Calu3 (cell line): ENCODE data around the gene TUNAR. TPM values are rescaled to one million over a fixed set of nuclear protein-coding genes. Genes with fewer than 3 reads are reported as not detected.

Source experiments
- BruUV-seq: library from RNA; stranded (reverse); fragments of 400-500 nt; replicated peaks from 2 replicates; lab custom pipeline; 2021; lab: Mats Ljungman, UMichigan
- CTCF ChIA-PET: fragments of 300-600 bp; sonication (Branson Sonifier 250); formaldehyde crosslinking; loops from one replicate; lab custom pipeline; 2022; ENCODE audit warnings: antibody characterized with exemption; lab: Charles Lee
- DNase-seq: peaks from one replicate; pipeline ENCODE4 v3.0.0; 2022
- H3K27ac Mint-ChIP-seq: one replicate; pipeline ENCODE4 v1.8.0; 2022; ENCODE audit warnings: mixed read lengths; ENCODE audit not compliant: unreplicated experiment
- H3K27me3 Mint-ChIP-seq: one replicate; pipeline ENCODE4 v1.8.0; 2022; ENCODE audit warnings: mixed read lengths; ENCODE audit not compliant: unreplicated experiment
- H3K36me3 Mint-ChIP-seq: one replicate; pipeline ENCODE4 v1.8.0; 2022; ENCODE audit warnings: mild to moderate bottlenecking, moderate library complexity, mixed read lengths; ENCODE audit not compliant: insufficient read depth, unreplicated experiment
- H3K4me1 Mint-ChIP-seq: one replicate; pipeline ENCODE4 v1.8.0; 2022; ENCODE audit warnings: mild to moderate bottlenecking, low read depth, mixed read lengths; ENCODE audit not compliant: unreplicated experiment
- H3K4me3 Mint-ChIP-seq: one replicate; pipeline ENCODE4 v1.8.0; 2022; ENCODE audit warnings: mild to moderate bottlenecking, low read depth, moderate library complexity, mixed read lengths; ENCODE audit not compliant: unreplicated experiment
- H3K9me3 Mint-ChIP-seq: one replicate; pipeline ENCODE4 v1.8.0; 2022; ENCODE audit warnings: low read depth, mixed read lengths; ENCODE audit not compliant: unreplicated experiment
- CTCF ChIP-seq: fragments of 200-600 bp; IDR thresholded peaks from one replicate; pipeline ENCODE4 v1.8.0; 2022; ENCODE audit warnings: antibody characterized with exemption; ENCODE audit not compliant: unreplicated experiment
- intact Hi-C: fragments of 100-400 bp; cut with micrococcal nuclease; formaldehyde crosslinking; loops from one replicate; pipeline ENCODE4 v1.10.0; 2022; ENCODE audit not compliant: unreplicated experiment
- total RNA-seq: library from RNA; stranded (reverse); gene quantifications from 2 replicates; pipeline ENCODE4 v1.2.3, GENCODE V29; 2022

Gene TUNAR
- total RNA-seq, 1 experiment from 2014 or later, result not detected

- intact Hi-C loops, result no loop called here
- Mint-ChIP-seq H3K27ac (no peak overlapping the region), H3K9me3 (peaks cover 2% of the 10 kb centered on the region), H3K4me1 (no peaks in the 10 kb centered on the region), H3K4me3 (no peak overlapping the region), H3K36me3 (no peaks in the 10 kb centered on the region), H3K27me3 (peaks cover 92% of the 10 kb centered on the region)
- BruUV-seq, result no TSS peak
- DNase-seq, result no peak
- CTCF ChIA-PET, result no interaction called here
- no peak for TF ChIP-seq CTCF
Measured at GRCh38 chr14:95831041-95831440, 45.6 kb upstream of the TUNAR start.

- TF ChIP-seq CTCF, result no peak
- Mint-ChIP-seq H3K27me3 (peaks cover 89% of the 10 kb centered on the region), H3K4me1 (no peaks in the 10 kb centered on the region), H3K27ac (no peak overlapping the region), H3K36me3 (no peaks in the 10 kb centered on the region), H3K4me3 (no peak overlapping the region), H3K9me3 (peaks cover 2% of the 10 kb centered on the region)
- CTCF ChIA-PET, result no interaction called here
- DNase-seq, result no peak
- intact Hi-C loops, result no loop called here
- no TSS peak for BruUV-seq
Measured at GRCh38 chr14:95831468-95831867, 45.2 kb upstream of the TUNAR start.

- no peak for DNase-seq
- Mint-ChIP-seq H3K4me3 (no peak overlapping the region), H3K4me1 (no peaks in the 10 kb centered on the region), H3K27ac (no peak overlapping the region), H3K27me3 (peaks cover 84% of the 10 kb centered on the region), H3K36me3 (no peaks in the 10 kb centered on the region), H3K9me3 (peaks cover 2% of the 10 kb centered on the region)
- no TSS peak for BruUV-seq
- CTCF ChIA-PET, result no interaction called here
- TF ChIP-seq CTCF, result no peak
- intact Hi-C loops, result no loop called here
Measured at GRCh38 chr14:95832012-95832411, 44.6 kb upstream of the TUNAR start.

GRCh38 chr14:95833429-95833828 is 43.2 kb upstream of the TUNAR start:
- BruUV-seq, result no TSS peak
- Mint-ChIP-seq H3K36me3 (no peaks in the 10 kb centered on the region), H3K9me3 (peaks cover 2% of the 10 kb centered on the region), H3K27ac (no peak overlapping the region), H3K4me1 (no peaks in the 10 kb centered on the region), H3K4me3 (no peak overlapping the region), H3K27me3 (peaks cover 76% of the 10 kb centered on the region)
- CTCF ChIA-PET, result no interaction called here
- no peak for DNase-seq
- intact Hi-C loops, result no loop called here
- TF ChIP-seq CTCF, result no peak

GRCh38 chr14:95834496-95834895 is 42.1 kb upstream of the TUNAR start:
- Mint-ChIP-seq H3K27me3 (peaks cover 73% of the 10 kb centered on the region), H3K9me3 (peaks cover 2% of the 10 kb centered on the region), H3K36me3 (no peaks in the 10 kb centered on the region), H3K27ac (no peak overlapping the region), H3K4me3 (no peak overlapping the region), H3K4me1 (no peaks in the 10 kb centered on the region)
- no TSS peak for BruUV-seq
- no peak for TF ChIP-seq CTCF
- CTCF ChIA-PET, result no interaction called here
- DNase-seq, result no peak
- intact Hi-C loops, result no loop called here
